H9 (cell line): Measurements from ENCODE around the gene MEIG1. TPM values are rescaled to one million over a fixed set of nuclear protein-coding genes. Genes with fewer than 3 reads are reported as not detected.

Experiments
- DNase-seq: peaks from one replicate; pipeline ENCODE4 v3.0.0-alpha.2; 2017
- H2AFZ ChIP-seq: one replicate; pipeline ENCODE4 v1.6.1; 2013; ENCODE audit warnings: mild to moderate bottlenecking, low read length, control low read depth, moderate library complexity
- H2AK5ac ChIP-seq: 2 replicates; pipeline ENCODE4 v1.6.1; 2013; ENCODE audit warnings: low read length, control low read depth, mixed read lengths; ENCODE audit not compliant: insufficient read length
- H2BK120ac ChIP-seq: one replicate; pipeline ENCODE4 v1.6.1; 2013; ENCODE audit warnings: low read depth, mild to moderate bottlenecking, low read length, control low read depth, inconsistent platforms; ENCODE audit not compliant: poor library complexity, severe bottlenecking
- H2BK12ac ChIP-seq: 2 replicates; pipeline ENCODE4 v1.6.1; 2013; ENCODE audit warnings: low read length, control low read depth, mixed read lengths, low read depth; ENCODE audit not compliant: insufficient read length
- H2BK15ac ChIP-seq: 2 replicates; pipeline ENCODE4 v1.6.1; 2013; ENCODE audit warnings: low read depth, low read length, control low read depth
- H2BK20ac ChIP-seq: one replicate; pipeline ENCODE4 v1.6.1; 2013; ENCODE audit warnings: low read depth, mild to moderate bottlenecking, low read length, control low read depth, inconsistent platforms; ENCODE audit not compliant: poor library complexity, severe bottlenecking
- H2BK5ac ChIP-seq: 2 replicates; pipeline ENCODE4 v1.6.1; 2013; ENCODE audit warnings: low read length, control low read depth, mixed read lengths; ENCODE audit not compliant: insufficient read length
- H3K14ac ChIP-seq: 2 replicates; pipeline ENCODE4 v1.6.1; 2013; ENCODE audit warnings: low read length, control low read depth; ENCODE audit not compliant: insufficient read depth
- H3K18ac ChIP-seq: 2 replicates; pipeline ENCODE4 v1.6.1; 2013; ENCODE audit warnings: low read depth, mild to moderate bottlenecking, mixed read lengths, low read length, control low read depth; ENCODE audit not compliant: insufficient read length
- H3K23ac ChIP-seq: 2 replicates; pipeline ENCODE4 v1.6.1; 2013; ENCODE audit warnings: low read length, control low read depth, mixed read lengths, low read depth; ENCODE audit not compliant: insufficient read length
- H3K23me2 ChIP-seq: 2 replicates; pipeline ENCODE4 v1.6.1; 2013; ENCODE audit warnings: low read depth, mild to moderate bottlenecking, mixed read lengths, low read length, control low read depth; ENCODE audit not compliant: insufficient read length, poor library complexity, severe bottlenecking
- H3K27ac ChIP-seq: 2 replicates; pipeline ENCODE4 v1.5.1; 2013; ENCODE audit warnings: low read length, control low read depth, mixed read lengths, low read depth; ENCODE audit not compliant: insufficient read length
- H3K27me3 ChIP-seq: 2 replicates; pipeline ENCODE4 v1.6.1; 2013; ENCODE audit warnings: low read length, control low read depth, inconsistent platforms; ENCODE audit not compliant: insufficient read depth
- H3K4ac ChIP-seq: 2 replicates; pipeline ENCODE4 v1.6.1; 2013; ENCODE audit warnings: low read depth, mild to moderate bottlenecking, control low read depth, inconsistent platforms, low read length, moderate library complexity
- H3K4me1 ChIP-seq: 2 replicates; pipeline ENCODE4 v1.6.1; 2013; ENCODE audit warnings: low read length, control low read depth, inconsistent platforms; ENCODE audit not compliant: insufficient read depth
- H3K4me2 ChIP-seq: 2 replicates; pipeline ENCODE4 v1.6.1; 2013; ENCODE audit warnings: low read length, control low read depth, mixed read lengths; ENCODE audit not compliant: insufficient read length, insufficient read depth
- H3K56ac ChIP-seq: 2 replicates; pipeline ENCODE4 v1.6.1; 2013; ENCODE audit warnings: low read depth, mild to moderate bottlenecking, mixed read lengths, low read length, control low read depth; ENCODE audit not compliant: insufficient read length
- H3K79me1 ChIP-seq: 2 replicates; pipeline ENCODE4 v1.6.1; 2013; ENCODE audit warnings: low read depth, mild to moderate bottlenecking, moderate library complexity, low read length, control low read depth, inconsistent platforms; ENCODE audit not compliant: insufficient read depth, poor library complexity, severe bottlenecking
- H3K79me2 ChIP-seq: 2 replicates; pipeline ENCODE4 v1.6.1; 2013; ENCODE audit warnings: low read length, control low read depth, inconsistent platforms; ENCODE audit not compliant: insufficient read depth
- H3K9ac ChIP-seq: 2 replicates; pipeline ENCODE4 v1.6.1; 2013; ENCODE audit warnings: low read length, control low read depth, mixed read lengths; ENCODE audit not compliant: insufficient read length; ENCODE audit errors: extremely low read depth
- H3K9me3 ChIP-seq: one replicate; pipeline ENCODE4 v1.6.1; 2013; ENCODE audit warnings: low read depth, low read length, inconsistent platforms; ENCODE audit not compliant: control insufficient read depth
- H3T11ph ChIP-seq: one replicate; pipeline ENCODE4 v1.6.1; 2013; ENCODE audit warnings: mild to moderate bottlenecking, low read length, control low read depth, inconsistent platforms
- H4K20me1 ChIP-seq: one replicate; pipeline ENCODE4 v1.6.1; 2013; ENCODE audit not compliant: control insufficient read depth, insufficient read length, insufficient read depth
- H4K5ac ChIP-seq: 2 replicates; pipeline ENCODE4 v1.6.1; 2013; ENCODE audit warnings: low read depth, mild to moderate bottlenecking, mixed read lengths, low read length, control low read depth; ENCODE audit not compliant: insufficient read length
- H4K8ac ChIP-seq: replicated peaks from 2 replicates; pipeline ENCODE4 v1.6.1; 2013; ENCODE audit warnings: low read length, control low read depth, mixed read lengths, low read depth; ENCODE audit not compliant: insufficient read length
- H4K91ac ChIP-seq: 2 replicates; pipeline ENCODE4 v1.6.1; 2013; ENCODE audit warnings: low read depth, mild to moderate bottlenecking, moderate library complexity, mixed read lengths, low read length, control low read depth; ENCODE audit not compliant: insufficient read length
- H3K27ac Mint-ChIP-seq, 3 experiments: 2 replicates in 2 of 3; 3 replicates in 1 of 3; pipeline ENCODE4 v1.8.0; 2020 to 2021; ENCODE audit warnings: mixed read lengths in 3 of 3, mild to moderate bottlenecking in 1 of 3, moderate library complexity in 1 of 3
- H3K27me3 Mint-ChIP-seq: 2 replicates; pipeline ENCODE4 v1.8.0; 2021; ENCODE audit warnings: low read depth, mild to moderate bottlenecking, moderate library complexity, mixed read lengths
- H3K36me3 Mint-ChIP-seq, 3 experiments: 2 replicates in 2 of 3; 3 replicates in 1 of 3; pipeline ENCODE4 v1.8.0; 2020 to 2021; ENCODE audit warnings: low read depth in 3 of 3, mixed read lengths in 3 of 3; ENCODE audit not compliant: insufficient read depth in 1 of 3
- H3K4me1 Mint-ChIP-seq, 2 experiments: 2 replicates each; pipeline ENCODE4 v1.8.0; 2020; ENCODE audit warnings: mixed read lengths in 2 of 2
- H3K4me3 Mint-ChIP-seq, 2 experiments: 2 replicates in 1 of 2; 3 replicates in 1 of 2; pipeline ENCODE4 v1.8.0; 2020 to 2021; ENCODE audit warnings: mild to moderate bottlenecking in 2 of 2, mixed read lengths in 2 of 2, moderate library complexity in 1 of 2
- H3K9me3 Mint-ChIP-seq, 2 experiments: 2 replicates in 1 of 2; 3 replicates in 1 of 2; pipeline ENCODE4 v1.8.0; 2020; ENCODE audit warnings: mild to moderate bottlenecking in 2 of 2, mixed read lengths in 2 of 2, moderate library complexity in 1 of 2
- CTCF ChIP-seq: fragments of 200-600 bp; sonication (generic); conservative IDR thresholded peaks from 3 replicates; pipeline ENCODE4 v1.8.0; 2021; ENCODE audit warnings: antibody characterized with exemption, mild to moderate bottlenecking
- WGBS: extraction: QIAGEN DNeasy Blood & Tissue Kit; methylation state at CpG from one replicate; pipeline ENCODE4 v1.1.7; 2013; ENCODE audit warnings: missing lambda C conversion rate, low lambda C conversion rate, mixed read lengths; ENCODE audit not compliant: insufficient read length; ENCODE audit errors: extremely low coverage; 5-methylcytosine and 5-hydroxymethylcytosine counted together
- long read RNA-seq: library from polyadenylated mRNA; unstranded; transcript quantifications from one replicate; pipeline ENCODE4 v2.0.0, GENCODE V29; 2020
- total RNA-seq: library from RNA; stranded (reverse); gene quantifications from 2 replicates; pipeline ENCODE4 v1.2.1, GENCODE V29; 2021

The MEIG1 gene
- total RNA-seq, result 0.72 TPM in 1 of 2 replicates, not detected in the other
- long read RNA-seq, result 0 reads

- peaks cover 3% of the 10 kb centered on the region for H3K23me2 ChIP-seq
Observed at GRCh38 chr10:14959221-14960057, at the start of gene MEIG1. Gene MEIG1 (plus strand): TSS chr10:14959388. CDS start chr10:14966469, 7,081 bp downstream.

More at GRCh38 chr10:14959221-14960057, at the start of gene MEIG1:
- H4K91ac ChIP-seq, result no peak within 1 kb of the TSS
- H2AK5ac ChIP-seq, result no peak within 1 kb of the TSS
- H3K27ac ChIP-seq, result peak within 1 kb of the TSS; percentile 83
- H2BK120ac ChIP-seq, result no peak within 1 kb of the TSS
- no peaks in the 10 kb centered on the region for H3K79me1 ChIP-seq
- H2BK20ac ChIP-seq, result no peak within 1 kb of the TSS
- Mint-ChIP-seq H3K9me3 (peaks cover 0 to 1% of the 10 kb centered on the region in 2 experiments; a peak in 2 of 5 replicates), H3K27ac (peak within 1 kb of the TSS; percentile 99 to 100 (median 99)), H3K36me3 (no peaks in the 10 kb centered on the region; a peak in 1 of 7 replicates), H3K4me3 (peak within 1 kb of the TSS; percentile 90 to 95), H3K4me1 (peaks cover 8 to 9% of the 10 kb centered on the region in 2 experiments), H3K27me3 (peaks cover 3% of the 10 kb centered on the region)
- H3K56ac ChIP-seq, result no peak within 1 kb of the TSS
- H4K20me1 ChIP-seq, result no peaks in the 10 kb centered on the region
- no peaks in the 10 kb centered on the region for H3K27me3 ChIP-seq
- peak within 1 kb of the TSS; percentile 76 for H3K9ac ChIP-seq
- peak within 1 kb of the TSS; percentile 90; the same call in 1 of the 2 replicates for H3K14ac ChIP-seq
- no peak within 1 kb of the TSS for H4K5ac ChIP-seq
- no peaks in the 10 kb centered on the region for H3K4me1 ChIP-seq
- H2BK12ac ChIP-seq, result no peak within 1 kb of the TSS
- no peak for TF ChIP-seq CTCF
- no CpG with 5 or more reads among the region's 60 CpGs for WGBS
- H3K23ac ChIP-seq, result no peak within 1 kb of the TSS
- H3K4me2 ChIP-seq, result peak within 1 kb of the TSS; percentile 58
- no peak within 1 kb of the TSS for H2BK15ac ChIP-seq
- no peak within 1 kb of the TSS for H3K4ac ChIP-seq
- peak within 1 kb of the TSS; percentile 33 for H2AFZ ChIP-seq
- H3K9me3 ChIP-seq, result no peaks in the 10 kb centered on the region
- no peak within 1 kb of the TSS for H4K8ac ChIP-seq
- no peaks in the 10 kb centered on the region for H3K79me2 ChIP-seq
- DNase-seq, result peak; percentile 96
- H3K18ac ChIP-seq, result peak within 1 kb of the TSS; percentile 86
- no peak within 1 kb of the TSS for H2BK5ac ChIP-seq
- H3T11ph ChIP-seq, result no peak within 1 kb of the TSS
